Neuron (in vitro differentiated cells): ENCODE measurements around the gene L1CAM.

ENCODE experiments used
- H2AFZ ChIP-seq: one replicate; pipeline ENCODE4 v1.6.1; 2013; ENCODE audit warnings: low read depth, mild to moderate bottlenecking, inconsistent platforms, low read length, moderate library complexity
- H3K27me3 ChIP-seq: one replicate; pipeline ENCODE4 v1.6.1; 2013; ENCODE audit warnings: low read length; ENCODE audit not compliant: insufficient read depth
- H3K36me3 ChIP-seq: one replicate; pipeline ENCODE4 v1.6.1; 2013; ENCODE audit warnings: low read length; ENCODE audit not compliant: insufficient read depth
- H3K4me1 ChIP-seq: one replicate; pipeline ENCODE4 v1.6.1; 2013; ENCODE audit warnings: low read length; ENCODE audit not compliant: insufficient read depth
- H3K4me3 ChIP-seq: 2 replicates; pipeline ENCODE4 v1.5.1; 2013; ENCODE audit warnings: mild to moderate bottlenecking, low read length, moderate library complexity
- H3K9me3 ChIP-seq: one replicate; pipeline ENCODE4 v1.6.1; 2013; ENCODE audit warnings: low read length

The L1CAM gene

GRCh38 chrX:153853902-153854267 is 32.1 kb downstream of the L1CAM start:
- no peaks in the 10 kb centered on the region for H3K36me3 ChIP-seq
- H2AFZ ChIP-seq, result no peak overlapping the region
- H3K4me1 ChIP-seq, result no peaks in the 10 kb centered on the region
- H3K4me3 ChIP-seq, result no peak overlapping the region
- H3K9me3 ChIP-seq, result no peaks in the 10 kb centered on the region
- peaks cover 10% of the 10 kb centered on the region for H3K27me3 ChIP-seq

GRCh38 chrX:153853180-153853901 is 32.6 kb downstream of the L1CAM start:
- Histone ChIP-seq H3K27me3 (peaks cover 10% of the 10 kb centered on the region), H3K4me1 (peaks cover 1% of the 10 kb centered on the region), H2AFZ (no peak overlapping the region), H3K36me3 (no peaks in the 10 kb centered on the region), H3K9me3 (no peaks in the 10 kb centered on the region), H3K4me3 (no peak overlapping the region)

- no peaks in the 10 kb centered on the region for H3K36me3 ChIP-seq
- no peak overlapping the region for H3K4me3 ChIP-seq
- H3K9me3 ChIP-seq, result no peaks in the 10 kb centered on the region
- no peak overlapping the region for H2AFZ ChIP-seq
- H3K4me1 ChIP-seq, result peaks cover 4% of the 10 kb centered on the region
- peaks cover 5% of the 10 kb centered on the region for H3K27me3 ChIP-seq
Measured at GRCh38 chrX:153851981-153852380, 34.0 kb downstream of the L1CAM start.

GRCh38 chrX:153848325-153848724 is 37.6 kb downstream of the L1CAM start:
- Histone ChIP-seq H3K36me3 (no peaks in the 10 kb centered on the region), H2AFZ (no peak overlapping the region), H3K9me3 (no peaks in the 10 kb centered on the region), H3K4me3 (no peak overlapping the region), H3K4me1 (peaks cover 25% of the 10 kb centered on the region), H3K27me3 (peaks cover 6% of the 10 kb centered on the region)

GRCh38 chrX:153845842-153846241 is 40.1 kb downstream of the L1CAM start:
- no peak overlapping the region for H2AFZ ChIP-seq
- H3K36me3 ChIP-seq, result no peaks in the 10 kb centered on the region
- H3K27me3 ChIP-seq, result peaks cover 6% of the 10 kb centered on the region
- H3K4me3 ChIP-seq, result no peak overlapping the region
- H3K9me3 ChIP-seq, result no peaks in the 10 kb centered on the region
- H3K4me1 ChIP-seq, result peaks cover 25% of the 10 kb centered on the region

GRCh38 chrX:153845195-153845594 is 40.8 kb downstream of the L1CAM start:
- Histone ChIP-seq H2AFZ (no peak overlapping the region), H3K4me1 (peaks cover 25% of the 10 kb centered on the region), H3K36me3 (no peaks in the 10 kb centered on the region), H3K9me3 (no peaks in the 10 kb centered on the region), H3K4me3 (no peak overlapping the region), H3K27me3 (peaks cover 6% of the 10 kb centered on the region)

GRCh38 chrX:153844509-153845082 is 41.4 kb downstream of the L1CAM start:
- H3K4me3 ChIP-seq, result no peak overlapping the region
- H3K4me1 ChIP-seq, result peaks cover 25% of the 10 kb centered on the region
- no peaks in the 10 kb centered on the region for H3K9me3 ChIP-seq
- peaks cover 6% of the 10 kb centered on the region for H3K27me3 ChIP-seq
- H3K36me3 ChIP-seq, result no peaks in the 10 kb centered on the region
- no peak overlapping the region for H2AFZ ChIP-seq

- H3K36me3 ChIP-seq, result no peaks in the 10 kb centered on the region
- H3K4me1 ChIP-seq, result no peaks in the 10 kb centered on the region
- no peak overlapping the region for H3K4me3 ChIP-seq
- no peaks in the 10 kb centered on the region for H3K9me3 ChIP-seq
- H3K27me3 ChIP-seq, result peaks cover 2% of the 10 kb centered on the region
- H2AFZ ChIP-seq, result no peak overlapping the region
Measured at GRCh38 chrX:153836921-153837320, 49.1 kb downstream of the L1CAM start.

- H3K4me3 ChIP-seq, result no peak overlapping the region
- H3K4me1 ChIP-seq, result peaks cover 9% of the 10 kb centered on the region
- no peak overlapping the region for H2AFZ ChIP-seq
- H3K36me3 ChIP-seq, result no peaks in the 10 kb centered on the region
- peaks cover 4% of the 10 kb centered on the region for H3K27me3 ChIP-seq
- H3K9me3 ChIP-seq, result no peaks in the 10 kb centered on the region
Measured at GRCh38 chrX:153832728-153833127, 53.2 kb downstream of the L1CAM start.

GRCh38 chrX:153831429-153832150 is 54.4 kb downstream of the L1CAM start:
- Histone ChIP-seq H3K4me3 (peak overlapping the region; percentile 49), H3K4me1 (peaks cover 9% of the 10 kb centered on the region), H3K36me3 (no peaks in the 10 kb centered on the region), H3K27me3 (peaks cover 6% of the 10 kb centered on the region), H2AFZ (no peak overlapping the region), H3K9me3 (no peaks in the 10 kb centered on the region)

- Histone ChIP-seq H3K9me3 (no peaks in the 10 kb centered on the region), H3K4me1 (peaks cover 9% of the 10 kb centered on the region), H3K4me3 (peak overlapping the region; percentile 54), H3K36me3 (no peaks in the 10 kb centered on the region), H2AFZ (no peak overlapping the region), H3K27me3 (peaks cover 6% of the 10 kb centered on the region)
Measured at GRCh38 chrX:153830640-153831428, 55.1 kb downstream of the L1CAM start.

GRCh38 chrX:153829799-153830639 is 56.0 kb downstream of the L1CAM start, which contains the start of gene PDZD4:
PDZD4 (minus strand) TSS chrX:153830544; CDS start chrX:153830298, 246 bp downstream.
- peak within 1 kb of the TSS; percentile 54 for H3K4me3 ChIP-seq

More at GRCh38 chrX:153829799-153830639, 56.0 kb downstream of the L1CAM start, which contains the start of gene PDZD4:
- Histone ChIP-seq H3K4me1 (peaks cover 9% of the 10 kb centered on the region), H3K27me3 (peaks cover 11% of the 10 kb centered on the region), H3K9me3 (no peaks in the 10 kb centered on the region), H2AFZ (no peak within 1 kb of the TSS), H3K36me3 (no peaks in the 10 kb centered on the region)
